GM19025 (cell line): ENCODE data around the gene CHDH.

ENCODE experiments used
- ATAC-seq: cut with Tn5 transposase; IDR thresholded peaks from one replicate; pipeline ENCODE4 v1.9.1; 2021; ENCODE audit warnings: mild to moderate bottlenecking, low read depth, moderate library complexity; ENCODE audit not compliant: unreplicated experiment

The CHDH gene

GRCh38 chr3:53829605-53830004, 16.6 kb downstream of the CHDH start:
- no peak for ATAC-seq

DNA sequence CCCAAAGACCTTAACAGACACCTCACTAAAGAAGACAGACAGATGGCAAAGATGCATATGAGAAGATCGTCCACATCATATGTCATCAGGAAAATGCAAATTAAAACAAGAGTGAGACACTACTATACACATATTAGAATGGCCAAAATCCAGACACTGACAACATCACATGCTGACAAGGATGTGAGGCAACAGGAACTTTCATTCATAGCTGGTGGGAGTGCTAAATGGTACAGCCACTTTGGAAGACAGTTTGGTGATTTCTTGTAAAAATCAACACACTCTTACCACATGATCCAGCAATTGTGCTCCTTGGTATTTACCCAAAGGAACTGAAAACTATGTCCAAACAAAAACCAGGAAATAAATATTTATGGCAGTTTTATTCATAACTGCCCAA, 17.6 kb downstream of the CHDH start:
- no peak for ATAC-seq

DNA sequence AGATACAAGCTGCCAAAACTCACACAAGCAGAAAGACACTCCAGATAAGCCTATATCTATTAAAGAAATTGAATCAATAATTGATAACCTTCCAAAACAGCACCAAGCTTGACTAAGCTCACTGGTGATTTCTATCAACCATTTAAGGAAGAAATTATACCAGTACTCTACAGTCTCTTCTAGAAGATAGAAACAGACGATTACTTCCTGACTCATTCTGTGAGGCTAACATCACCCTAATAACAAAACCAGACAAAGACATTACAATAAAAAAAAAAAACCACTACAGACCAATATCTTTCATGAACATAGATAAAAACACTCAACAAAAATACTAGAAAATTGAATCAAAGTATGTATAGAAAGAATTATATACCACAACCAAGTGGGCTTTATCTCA, 20.2 kb downstream of the CHDH start:
- no peak for ATAC-seq

GRCh38 chr3:53824795-53825194, 21.4 kb downstream of the CHDH start:
- no peak for ATAC-seq

GRCh38 chr3:53823956-53824657, 22.1 kb downstream of the CHDH start:
- no peak for ATAC-seq

DNA sequence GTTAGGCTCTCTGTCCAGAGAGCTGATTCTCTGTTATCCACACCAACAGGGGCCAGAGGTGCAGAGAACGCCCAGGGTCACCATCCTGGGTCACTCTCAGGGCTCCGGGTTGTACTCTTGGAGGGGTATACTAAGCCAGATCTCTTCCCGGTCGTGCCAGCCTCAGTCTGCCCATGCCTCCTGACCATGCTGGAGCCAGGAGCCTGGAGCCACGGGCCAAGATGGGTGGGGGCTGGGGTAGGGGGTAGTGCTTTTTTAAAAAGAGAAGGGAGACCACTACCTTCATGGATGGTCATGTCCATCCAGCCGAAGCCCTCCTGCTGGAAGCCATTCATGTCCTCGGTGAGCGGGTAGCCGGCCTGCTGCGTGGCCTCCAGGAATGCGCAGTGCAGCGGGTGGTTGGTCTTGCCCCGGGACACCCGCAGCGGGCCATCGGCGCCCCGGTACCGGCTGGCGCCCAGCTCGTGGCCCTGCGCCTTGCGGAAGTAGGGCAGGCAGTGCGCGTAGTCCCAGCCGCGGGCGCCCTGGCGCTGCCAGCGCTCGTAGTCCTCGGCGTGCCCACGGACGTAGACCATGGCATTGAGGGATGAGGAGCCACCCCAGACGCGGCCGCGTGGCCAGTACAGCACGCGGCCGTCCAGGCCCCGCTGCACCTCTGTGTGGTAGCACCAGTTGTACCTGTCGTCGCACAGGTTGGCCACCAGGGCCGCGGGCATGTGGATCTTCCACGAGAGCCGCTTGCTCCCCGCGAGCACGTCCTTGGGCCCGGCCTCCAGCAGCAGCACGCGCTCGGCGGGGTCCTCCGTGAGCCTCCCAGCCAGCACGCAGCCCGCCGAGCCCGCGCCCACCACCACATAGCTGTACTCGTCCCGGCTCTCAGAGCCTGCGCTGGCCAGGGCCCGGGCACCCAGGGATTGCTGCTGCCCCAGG, 22.9 kb downstream of the CHDH start:
- no peak for ATAC-seq

DNA sequence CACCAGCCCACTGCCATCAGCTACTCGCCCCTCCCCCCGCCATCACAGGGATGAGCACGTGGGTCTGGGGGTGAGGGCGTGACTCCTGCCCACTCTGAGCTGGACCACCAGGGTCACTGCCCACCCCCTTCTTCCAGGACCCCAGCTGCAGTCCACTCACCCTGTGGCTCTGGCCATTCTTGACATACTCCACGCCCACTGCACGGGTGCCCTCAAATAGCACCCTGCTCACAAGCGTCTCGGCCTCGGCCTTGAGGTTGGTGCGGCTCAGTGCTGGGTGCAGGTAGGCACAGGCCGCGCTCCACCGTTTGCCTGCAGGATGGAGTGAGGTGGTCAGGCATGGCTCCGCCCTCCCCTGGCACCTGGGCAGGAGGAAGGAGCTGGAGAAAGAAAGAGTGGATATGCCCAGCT, 23.9 kb downstream of the CHDH start:
- ATAC-seq: no peak

DNA sequence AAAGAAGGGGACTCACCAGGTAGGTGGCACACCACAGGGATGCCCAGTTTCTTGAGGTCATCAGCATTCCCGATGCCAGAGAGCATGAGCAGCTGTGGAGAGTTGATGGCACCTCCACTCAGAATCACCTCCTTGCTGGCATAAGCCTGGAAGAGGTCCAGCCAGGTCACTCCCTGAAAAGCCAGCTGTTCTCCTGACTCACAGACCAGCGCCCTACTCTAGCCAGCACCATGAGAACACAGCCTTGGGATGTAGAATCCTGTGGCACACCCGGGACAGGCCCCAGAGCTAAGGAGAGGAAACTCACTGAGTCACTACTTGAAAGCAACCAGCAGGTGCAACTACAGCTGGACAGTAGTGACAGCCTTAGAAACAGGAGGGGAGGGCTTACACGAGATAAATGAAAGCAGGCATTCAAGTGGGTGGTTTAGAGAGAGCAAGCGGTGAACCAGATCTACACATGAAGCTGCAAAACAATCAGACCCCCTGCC, 24.5 kb downstream of the CHDH start:
- peak; percentile 55 for ATAC-seq

- no peak for ATAC-seq
Observed at GRCh38 chr3:53820756-53821580, 25.3 kb downstream of the CHDH start.

GRCh38 chr3:53820084-53820483, 26.1 kb downstream of the CHDH start:
- no peak for ATAC-seq

DNA sequence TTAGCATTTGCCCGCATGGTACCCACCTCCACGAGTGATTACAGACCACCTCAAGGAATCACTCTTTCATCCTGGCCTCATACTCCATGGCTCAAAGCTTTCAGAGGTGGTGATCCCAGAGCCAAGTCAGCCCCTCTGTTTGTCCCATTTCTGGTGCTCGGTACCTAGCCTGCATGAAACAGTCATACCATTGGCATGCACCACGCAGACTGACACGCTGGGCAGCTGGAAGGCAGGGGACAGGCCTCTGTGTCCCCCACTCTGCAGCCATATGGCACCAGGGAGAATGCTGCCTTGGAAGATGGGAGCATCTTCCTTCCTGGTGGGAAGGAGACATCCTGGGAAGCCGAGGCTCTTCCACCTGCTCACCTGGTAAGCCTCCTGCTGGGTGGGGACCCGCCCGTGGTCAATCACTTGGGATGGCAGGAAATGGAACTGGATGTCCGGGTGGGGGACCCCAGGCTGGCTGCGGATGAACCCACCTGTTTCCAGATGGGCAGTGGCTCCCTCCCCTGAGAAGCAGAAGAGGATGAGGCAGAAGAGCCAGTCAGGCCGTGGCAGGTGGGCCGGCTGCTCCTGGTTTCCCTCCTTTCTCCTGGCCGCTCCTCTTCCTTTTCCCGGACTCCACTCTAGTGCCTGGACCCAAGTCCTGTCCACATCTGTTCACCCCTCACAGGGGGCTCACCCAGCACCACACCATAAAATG, 26.9 kb downstream of the CHDH start:
- no peak for ATAC-seq

GRCh38 chr3:53818221-53819162, 27.7 kb downstream of the CHDH start:
- ATAC-seq: no peak

GRCh38 chr3:53817809-53818208, 28.4 kb downstream of the CHDH start:
- no peak for ATAC-seq

DNA sequence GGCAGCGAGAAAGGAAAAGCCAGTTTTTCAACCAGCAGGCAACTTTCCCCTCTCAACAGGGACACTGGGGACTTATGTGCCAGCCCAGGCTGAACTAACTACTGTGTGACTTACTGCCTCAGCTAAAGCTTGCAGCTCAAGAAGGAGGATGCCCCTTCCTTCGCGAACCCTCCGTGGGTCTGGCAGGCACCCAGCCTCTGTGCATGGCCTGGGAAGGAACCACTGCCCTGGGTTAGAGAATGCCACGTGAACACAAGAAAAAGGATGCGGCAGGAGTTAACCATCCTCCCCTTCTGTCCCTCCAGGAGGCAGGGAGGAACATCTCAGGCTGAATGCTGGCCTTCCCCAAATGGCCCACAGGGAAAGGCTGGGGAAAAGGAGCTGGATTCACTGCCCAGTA, 29.0 kb downstream of the CHDH start:
- no peak for ATAC-seq

DNA sequence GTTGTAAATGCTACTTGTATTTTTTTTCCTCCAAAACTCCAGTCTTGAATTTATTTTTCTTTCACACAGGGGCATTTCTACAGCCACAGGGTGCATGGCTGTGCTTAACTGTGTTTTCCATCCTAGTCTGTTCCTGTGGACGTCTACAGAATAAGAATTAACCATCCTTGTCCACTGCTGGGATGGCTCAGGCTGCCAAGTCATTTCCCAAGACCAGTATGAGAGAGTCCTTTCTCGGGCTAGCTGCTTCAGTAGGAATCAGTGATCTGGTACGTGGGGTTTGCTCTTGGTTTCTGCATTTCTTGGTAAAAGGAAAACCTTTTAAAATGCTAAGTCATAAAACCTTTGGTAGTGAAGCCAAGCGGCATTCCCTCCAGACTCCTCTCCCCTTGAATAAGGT, 29.8 kb downstream of the CHDH start:
- ATAC-seq: no peak

- ATAC-seq: no peak
Observed at GRCh38 chr3:53815651-53816050, 30.6 kb downstream of the CHDH start.

GRCh38 chr3:53815067-53815466, 31.2 kb downstream of the CHDH start:
- no peak for ATAC-seq

- no peak for ATAC-seq
Observed at GRCh38 chr3:53813876-53814275, 32.3 kb downstream of the CHDH start.

DNA sequence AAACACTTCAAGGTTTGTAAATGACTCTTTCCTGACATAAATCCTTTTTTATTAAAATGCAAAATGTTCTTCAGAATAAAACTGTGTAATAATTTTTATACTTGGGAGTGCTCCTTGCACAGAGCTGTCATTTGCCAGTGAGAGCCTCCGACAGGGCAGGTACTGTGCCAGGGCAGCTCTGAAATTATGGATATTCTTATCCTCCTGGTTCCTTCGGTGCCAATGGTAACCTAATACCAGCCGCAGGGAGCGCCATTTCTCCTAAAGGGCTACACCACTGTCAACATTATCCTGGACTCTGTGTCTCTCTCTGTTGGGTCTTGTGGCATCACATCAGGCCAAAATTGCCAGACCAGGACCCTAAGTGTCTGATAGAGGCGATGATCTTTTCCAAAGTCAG, 33.0 kb downstream of the CHDH start:
- ATAC-seq: no peak
